HCT116 (cell line): ENCODE data around the gene USP21.

Experiments
- CTCF ChIP-seq, 3 experiments: fragments of 200-600 bp in 1 of 3; sonication (generic) in 1 of 3; IDR thresholded peaks in 2 of 3; conservative IDR thresholded peaks in 1 of 3; 2 replicates each; pipeline ENCODE4 v1.5.1; 2012 to 2017; ENCODE audit warnings: low read depth in 2 of 3, low read length in 2 of 3, antibody characterized with exemption in 1 of 3, borderline replicate concordance in 1 of 3, control low read depth in 1 of 3, mild to moderate bottlenecking in 1 of 3, mixed read lengths in 1 of 3, mixed run types in 1 of 3, moderate library complexity in 1 of 3; ENCODE audit not compliant: insufficient read depth in 1 of 3
- EZH2 ChIP-seq: fragments of 200-600 bp; sonication (generic); IDR thresholded peaks from 2 replicates; pipeline ENCODE4 v1.6.1; 2017; ENCODE audit warnings: antibody characterized with exemption, mixed run types
- YY1 ChIP-seq: IDR thresholded peaks from 2 replicates; pipeline ENCODE4 v1.6.1; 2011; ENCODE audit warnings: low read length, low read depth, moderate library complexity, mild to moderate bottlenecking; ENCODE audit not compliant: insufficient replicate concordance; ENCODE audit errors: extremely low read depth

GRCh38 chr1:161159087-161159912, at the start of gene USP21:
- TF ChIP-seq CTCF (IDR thresholded peaks at IDR 0.05 in 2 of 3, conservative IDR thresholded peaks at IDR 0.05 in 1 of 3; ENCODE audit: borderline replicate concordance in 1 of 3, insufficient read depth in 1 of 3, low read depth in 2 of 3, low read length in 2 of 3) (peak in 2 of 3 experiments; percentile 34 to 43; a peak in 3 of 6 replicates), YY1 (peak; percentile 99), EZH2 (no peak)
